Hippocampal formation (tissue), 2 donors: Measurements from ENCODE around the gene RMC1.
"Not testable (repeated sequence)": the region's sequence is repeated elsewhere in the genome, so short reads cannot be mapped to it uniquely, and the experiment has no call there.

Source experiments
- DNase-seq, 2 donors: peaks; one replicate each; lab custom pipeline; 2025; lab: John Stamatoyannopoulos, UW

RMC1 gene

GRCh38 chr18:23498117-23498516 lies 5.2 kb upstream of the RMC1 start:
- DNase-seq = no peak

GRCh38 chr18:23498877-23499276 lies 4.4 kb upstream of the RMC1 start:
- peak; percentile 51 to 74 for DNase-seq

- DNase-seq = no peak
Measured at GRCh38 chr18:23499291-23499781, 4.0 kb upstream of the RMC1 start.

DNA sequence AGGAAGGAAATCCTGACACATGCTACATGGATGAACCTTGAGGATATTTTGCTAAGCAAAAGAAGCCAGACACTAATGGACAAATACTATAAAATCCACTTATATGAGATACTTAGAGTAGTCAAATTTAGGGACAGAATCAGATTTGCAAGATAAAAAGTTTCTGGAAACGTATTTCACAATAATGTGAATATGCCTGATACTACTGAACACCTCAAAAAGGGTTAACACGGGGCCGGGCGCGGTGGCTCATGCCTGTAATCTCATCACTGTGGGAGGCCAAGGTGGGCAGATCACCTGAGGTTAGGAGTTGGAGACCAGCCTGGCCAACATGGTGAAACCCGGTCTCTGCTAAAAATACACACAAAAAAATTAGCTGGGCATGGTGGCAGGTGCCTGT lies 1.7 kb upstream of the RMC1 start:
- no peak for DNase-seq

GRCh38 chr18:23502516-23503037 lies 734 bp upstream of the RMC1 start:
- no peak for DNase-seq

GRCh38 chr18:23503963-23504344 lies 643 bp downstream of the RMC1 start:
- no peak for DNase-seq

DNA sequence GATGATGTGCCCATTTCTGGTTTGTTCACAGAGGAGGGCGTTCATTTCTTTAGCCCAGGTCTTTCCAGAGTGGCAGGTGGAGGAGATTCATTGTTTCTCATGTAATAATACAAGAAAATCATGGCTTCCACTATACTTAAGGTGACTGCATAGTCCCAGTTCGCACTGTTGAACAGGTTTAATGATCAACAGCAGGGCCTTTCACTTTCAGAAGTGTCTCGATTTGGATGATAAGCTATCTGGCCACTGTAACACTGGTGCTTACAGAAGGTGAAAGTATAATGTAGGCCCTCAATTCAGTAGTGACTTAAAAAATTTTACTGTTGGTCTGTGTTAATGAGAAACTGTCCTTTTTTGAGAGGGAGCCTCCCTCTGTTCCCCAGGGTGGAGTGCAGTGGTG lies 1.4 kb downstream of the RMC1 start:
- no peak for DNase-seq

DNA sequence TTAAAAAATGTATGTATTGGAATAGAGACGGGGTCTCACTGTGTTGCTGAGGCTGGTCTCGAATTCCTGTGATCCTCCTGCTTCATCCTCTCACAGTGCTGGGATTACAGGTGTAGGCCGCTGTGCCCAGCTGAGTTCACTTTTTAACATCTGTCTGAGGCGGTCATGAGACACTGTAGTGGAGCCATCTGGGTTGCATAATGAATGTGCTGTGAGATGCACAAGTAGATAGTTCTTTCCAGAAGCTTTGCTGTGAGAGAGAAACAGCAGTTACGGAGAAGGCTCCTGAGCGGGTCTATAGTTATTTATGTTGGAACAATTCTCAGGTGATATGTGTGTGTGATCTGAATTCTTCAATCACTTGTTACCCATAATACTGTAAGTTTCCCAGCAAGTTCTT lies 3.1 kb downstream of the RMC1 start:
- no peak for DNase-seq

- DNase-seq = not testable (repeated sequence)
Measured at GRCh38 chr18:23510923-23511322, 7.6 kb downstream of the RMC1 start.

DNA sequence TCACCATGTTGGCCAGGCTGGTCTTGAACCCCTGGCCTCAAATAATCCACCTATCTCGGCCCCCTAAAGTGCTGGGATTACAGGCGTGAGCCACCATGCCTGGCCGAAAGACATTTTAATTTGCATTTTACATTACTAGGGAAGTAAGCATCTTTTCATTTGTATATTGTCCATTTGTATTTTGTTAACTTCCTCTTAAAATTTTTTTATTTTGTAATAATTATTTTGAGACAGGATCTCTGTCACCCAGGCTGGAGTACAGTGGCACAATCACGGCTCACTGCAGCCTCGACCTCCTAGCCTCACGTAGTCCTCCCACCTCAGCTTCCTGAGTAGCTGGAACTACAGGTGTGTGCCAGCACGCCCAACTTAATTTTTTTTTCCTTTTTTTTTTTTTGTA lies 8.9 kb downstream of the RMC1 start:
- DNase-seq = not testable (repeated sequence)

- DNase-seq = no peak
Measured at GRCh38 chr18:23512641-23513040, 9.3 kb downstream of the RMC1 start.

DNA sequence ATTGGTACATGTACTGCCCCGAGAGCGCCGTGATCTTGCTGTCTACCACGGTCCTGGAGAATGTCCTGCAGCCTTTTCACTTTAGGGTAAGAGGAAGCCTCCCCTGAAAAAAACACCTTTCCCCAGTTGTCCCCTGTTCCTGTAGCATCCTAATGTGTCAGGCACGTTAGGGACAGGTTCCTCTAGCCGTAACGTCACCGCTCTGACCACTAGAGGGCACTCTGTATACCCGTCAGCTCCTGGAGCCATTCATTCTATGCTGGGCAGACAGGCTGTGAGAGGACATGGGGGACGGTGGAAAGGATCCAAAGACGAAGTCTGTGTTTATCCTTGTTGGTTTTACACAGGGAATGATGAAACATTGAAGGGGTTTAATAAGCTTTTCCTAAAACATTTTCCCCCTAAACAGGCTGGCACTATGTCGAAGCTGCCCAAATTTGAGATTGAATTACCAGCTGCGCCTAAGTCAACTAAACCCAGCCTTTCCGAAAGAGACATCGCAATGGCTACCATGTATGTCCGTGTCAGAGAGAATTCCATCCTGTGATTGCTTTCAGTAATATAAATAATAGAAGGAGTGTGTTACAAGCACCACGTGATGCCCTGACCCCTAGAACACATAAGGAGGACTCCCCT lies 12.7 kb downstream of the RMC1 start:
- peak; percentile 78 to 82 for DNase-seq

DNA sequence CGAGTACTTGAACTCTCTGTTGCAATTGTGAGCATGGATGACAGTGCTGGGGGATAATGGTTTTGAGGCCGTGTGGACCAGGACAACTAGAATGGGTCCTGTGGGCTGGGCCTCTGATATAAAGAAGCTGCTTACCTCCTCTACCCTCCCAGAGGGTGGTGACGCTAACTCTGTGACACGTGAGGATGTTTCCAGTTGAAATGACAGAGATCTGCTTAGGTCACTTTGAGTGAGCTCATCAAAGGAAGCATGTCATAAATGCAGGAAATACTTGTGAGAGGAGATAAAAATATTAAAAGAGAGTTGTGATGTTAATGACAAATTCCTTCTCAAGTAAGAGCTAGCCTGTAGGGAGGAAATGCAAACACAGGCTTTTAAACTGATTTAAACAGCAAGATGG lies 16.4 kb downstream of the RMC1 start:
- DNase-seq = no peak

DNA sequence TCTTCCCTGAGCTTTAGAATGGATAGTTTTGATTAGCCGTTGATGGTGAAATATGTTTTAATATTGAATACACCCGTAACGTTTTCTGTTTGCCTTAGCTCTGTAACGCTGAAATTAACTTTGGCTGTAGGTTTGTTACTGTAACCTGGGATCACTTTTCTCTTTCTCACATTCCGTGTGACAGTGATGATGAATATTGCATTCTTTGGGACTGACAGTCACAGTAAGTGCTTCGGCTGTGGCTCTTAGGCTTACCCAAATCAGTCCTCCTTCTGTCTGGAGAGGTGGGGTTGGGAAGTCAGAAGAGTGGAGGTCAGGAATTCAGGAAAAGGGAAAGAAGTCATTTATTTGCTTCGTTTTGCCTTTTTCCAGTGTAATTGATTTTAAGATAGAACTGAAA lies 18.0 kb downstream of the RMC1 start:
- DNase-seq = no peak

GRCh38 chr18:23521907-23522306 lies 18.6 kb downstream of the RMC1 start:
- DNase-seq = no peak

GRCh38 chr18:23523429-23524212 lies 20.3 kb downstream of the RMC1 start:
- DNase-seq = no peak

- DNase-seq = no peak
Measured at GRCh38 chr18:23524213-23524707, 20.9 kb downstream of the RMC1 start.

- DNase-seq = no peak
Measured at GRCh38 chr18:23526501-23527063, 23.3 kb downstream of the RMC1 start.

DNA sequence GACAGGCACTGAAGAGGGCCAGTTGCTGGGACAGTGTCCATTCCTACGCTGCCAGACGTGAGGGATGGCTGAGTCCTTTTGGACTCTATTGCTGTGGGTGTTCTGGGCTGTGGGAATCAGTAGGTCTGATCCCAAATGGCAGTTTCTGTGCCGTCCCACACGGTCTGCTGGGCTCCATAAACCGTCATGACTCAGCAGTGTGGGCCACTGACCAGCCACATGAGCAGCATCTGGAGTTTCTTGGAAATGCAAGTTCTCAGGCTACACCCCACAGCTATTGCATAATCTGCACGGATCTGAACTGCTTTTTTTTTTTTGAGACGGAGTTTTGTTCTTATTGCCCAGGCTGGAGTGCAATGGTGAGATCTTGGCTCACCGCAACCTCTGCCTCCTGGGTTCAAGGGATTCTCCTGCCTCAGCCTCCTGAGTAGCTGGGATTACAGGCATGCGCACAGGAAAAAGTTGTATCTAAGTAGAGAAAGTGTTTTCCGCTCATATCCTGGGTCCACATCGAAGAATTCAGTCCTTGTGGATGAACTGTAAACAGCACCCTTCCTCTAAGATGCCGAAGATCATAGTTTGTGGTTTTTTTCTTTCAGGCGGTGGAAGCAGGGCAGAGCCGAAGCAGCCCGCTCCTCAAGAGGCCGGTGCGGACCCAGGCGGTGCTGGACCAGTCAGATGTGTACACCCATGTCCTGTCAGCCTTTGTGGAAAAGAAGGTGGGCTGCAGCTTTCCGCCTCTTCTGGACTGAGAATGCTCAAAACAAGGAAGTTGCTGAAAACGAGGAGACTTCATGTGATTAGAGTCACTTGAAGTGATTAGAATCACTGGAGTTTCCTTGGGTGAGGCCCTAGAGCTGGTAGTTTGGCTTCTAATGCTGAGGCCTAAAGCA lies 25.5 kb downstream of the RMC1 start:
- DNase-seq = no peak

DNA sequence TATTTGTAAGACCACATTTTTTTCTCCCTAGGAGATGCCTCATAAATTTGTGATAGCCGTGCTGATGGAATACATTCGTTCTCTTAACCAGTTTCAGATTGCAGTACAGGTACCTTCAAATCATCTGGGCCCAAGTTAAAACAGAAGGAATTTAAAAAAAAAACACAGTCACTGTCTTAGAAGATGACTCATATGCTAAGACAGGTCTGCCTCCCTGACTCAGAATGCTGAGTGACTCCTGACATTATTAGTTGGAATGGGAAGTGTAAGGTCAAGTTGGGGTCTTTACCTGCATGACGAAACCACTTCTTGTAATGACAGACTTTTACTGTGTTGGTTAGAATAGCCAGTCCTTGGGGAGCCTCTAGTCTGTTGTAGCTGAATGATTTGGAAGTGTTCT lies 26.3 kb downstream of the RMC1 start:
- DNase-seq = no peak

DNA sequence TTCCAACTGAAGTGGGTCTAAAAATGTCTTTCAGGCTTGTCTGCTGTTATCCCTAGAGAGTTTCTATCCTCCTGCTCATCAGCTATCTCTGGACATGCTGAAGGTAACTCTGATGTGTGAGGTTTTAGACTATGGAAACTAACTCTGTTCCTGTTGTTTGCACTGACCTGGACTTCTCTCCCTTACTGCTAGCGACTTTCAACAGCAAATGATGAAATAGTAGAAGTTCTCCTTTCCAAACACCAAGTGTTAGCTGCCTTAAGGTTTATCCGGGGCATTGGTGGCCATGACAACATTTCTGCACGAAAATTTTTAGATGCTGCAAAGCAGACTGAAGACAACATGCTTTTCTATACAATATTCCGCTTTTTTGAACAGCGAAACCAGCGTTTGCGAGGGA lies 26.9 kb downstream of the RMC1 start:
- DNase-seq = no peak

GRCh38 chr18:23531912-23532311 lies 28.6 kb downstream of the RMC1 start:
- no peak for DNase-seq
